GM12875 (cell line): Measurements from ENCODE around the gene GTF3C1.

Experiments
- H3K4me3 ChIP-seq: one replicate; pipeline ENCODE4 v1.5.1; 2011; ENCODE audit warnings: low read depth, low read length, control low read depth
- TF ChIP-seq, protein P1 (sequence below): IDR thresholded peaks from 2 replicates; pipeline ENCODE4 v1.5.1; 2011; ENCODE audit warnings: low read depth, mild to moderate bottlenecking, control low read depth, inconsistent platforms, low read length, moderate library complexity, borderline replicate concordance; ENCODE audit not compliant: insufficient read depth

GTF3C1 gene

DNA sequence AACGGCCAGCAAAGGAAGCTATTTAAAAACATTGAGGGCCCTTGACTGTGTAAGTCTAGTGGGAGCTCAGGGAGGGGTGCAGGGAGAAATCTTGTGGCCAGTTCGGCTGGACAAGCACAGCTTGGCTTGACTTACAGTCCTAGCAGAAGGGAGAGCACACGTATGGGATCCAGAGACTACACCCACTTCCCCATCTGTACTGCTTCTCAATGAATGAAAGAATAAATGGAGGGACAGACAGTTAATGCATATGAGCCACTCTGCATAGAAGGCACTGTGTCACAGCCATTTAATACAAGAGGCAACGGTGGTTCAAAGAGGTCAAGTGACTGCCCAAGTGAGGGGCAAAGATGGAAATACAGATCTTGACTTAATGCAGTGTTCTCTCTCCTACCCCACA lies 15.5 kb downstream of the GTF3C1 start:
- TF ChIP-seq, protein P1, sequence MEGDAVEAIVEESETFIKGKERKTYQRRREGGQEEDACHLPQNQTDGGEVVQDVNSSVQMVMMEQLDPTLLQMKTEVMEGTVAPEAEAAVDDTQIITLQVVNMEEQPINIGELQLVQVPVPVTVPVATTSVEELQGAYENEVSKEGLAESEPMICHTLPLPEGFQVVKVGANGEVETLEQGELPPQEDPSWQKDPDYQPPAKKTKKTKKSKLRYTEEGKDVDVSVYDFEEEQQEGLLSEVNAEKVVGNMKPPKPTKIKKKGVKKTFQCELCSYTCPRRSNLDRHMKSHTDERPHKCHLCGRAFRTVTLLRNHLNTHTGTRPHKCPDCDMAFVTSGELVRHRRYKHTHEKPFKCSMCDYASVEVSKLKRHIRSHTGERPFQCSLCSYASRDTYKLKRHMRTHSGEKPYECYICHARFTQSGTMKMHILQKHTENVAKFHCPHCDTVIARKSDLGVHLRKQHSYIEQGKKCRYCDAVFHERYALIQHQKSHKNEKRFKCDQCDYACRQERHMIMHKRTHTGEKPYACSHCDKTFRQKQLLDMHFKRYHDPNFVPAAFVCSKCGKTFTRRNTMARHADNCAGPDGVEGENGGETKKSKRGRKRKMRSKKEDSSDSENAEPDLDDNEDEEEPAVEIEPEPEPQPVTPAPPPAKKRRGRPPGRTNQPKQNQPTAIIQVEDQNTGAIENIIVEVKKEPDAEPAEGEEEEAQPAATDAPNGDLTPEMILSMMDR: no peak
- H3K4me3 ChIP-seq: no peak overlapping the region

DNA sequence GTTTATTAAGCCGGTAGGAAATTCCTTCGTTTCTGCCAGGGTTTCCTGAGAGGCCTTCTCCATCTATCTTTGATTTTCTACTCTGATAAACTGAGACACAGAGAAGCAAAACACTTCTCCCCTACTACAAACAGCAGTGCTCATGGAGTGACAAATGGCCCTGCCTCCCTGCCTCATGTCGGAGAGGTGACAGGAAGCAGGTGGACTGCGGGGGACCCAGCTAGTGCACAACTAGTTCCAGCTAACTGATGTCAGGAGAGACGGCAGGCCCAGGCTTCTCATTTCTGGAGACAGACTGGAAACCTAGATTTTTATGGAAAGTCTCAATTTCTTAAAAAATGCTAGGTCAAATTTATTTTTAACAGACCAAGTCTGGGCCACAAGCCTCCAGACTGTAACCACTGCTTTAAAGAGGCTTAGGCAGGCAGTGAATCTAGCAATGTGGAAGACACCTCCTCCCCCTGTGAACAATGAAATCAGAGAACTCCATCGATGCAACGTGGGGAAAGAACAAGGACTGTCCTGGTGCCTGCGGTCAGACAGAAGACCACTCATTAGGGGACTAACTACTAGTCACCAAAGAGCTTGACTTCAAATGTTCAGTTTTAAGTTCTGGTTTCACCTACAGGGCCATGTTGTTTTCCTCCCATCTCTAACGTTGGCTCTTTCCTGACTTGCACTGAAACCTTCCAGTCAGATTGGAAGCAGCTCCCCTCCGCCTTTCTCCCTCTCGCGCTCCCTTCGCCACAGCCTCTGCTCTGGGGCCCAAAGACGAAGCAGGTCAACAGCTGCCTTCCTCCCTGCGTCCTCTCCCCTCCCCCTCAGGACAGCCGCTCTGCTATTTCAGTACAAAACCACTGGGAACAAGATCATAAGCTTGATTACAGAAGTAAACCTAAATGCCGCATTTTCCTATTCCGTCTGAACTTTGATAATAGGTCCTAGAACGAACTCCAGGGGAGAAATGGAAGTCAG lies 17.6 kb downstream of the GTF3C1 start:
- TF ChIP-seq, protein P1: no peak
- no peak overlapping the region for H3K4me3 ChIP-seq

DNA sequence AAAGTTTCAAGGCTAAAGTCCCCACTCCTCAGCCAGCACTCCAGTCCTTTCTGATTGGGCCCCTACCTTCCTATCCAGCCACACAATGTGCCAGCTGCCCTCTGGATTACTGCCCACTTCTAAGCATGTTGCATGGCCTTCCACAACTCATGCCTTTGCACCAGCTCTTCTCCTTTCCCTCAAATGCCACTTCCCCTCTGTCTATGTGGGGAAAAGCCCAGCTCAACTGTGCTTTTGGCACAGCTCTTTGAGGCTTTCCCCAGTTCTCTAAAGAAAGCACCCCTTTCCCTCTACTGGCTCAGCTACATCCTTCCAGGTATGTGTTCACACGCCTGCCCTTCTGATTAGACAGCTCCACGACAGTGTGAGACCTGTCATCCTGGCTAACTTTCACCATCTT lies 18.5 kb downstream of the GTF3C1 start:
- no peak overlapping the region for H3K4me3 ChIP-seq
- TF ChIP-seq, protein P1: no peak

DNA sequence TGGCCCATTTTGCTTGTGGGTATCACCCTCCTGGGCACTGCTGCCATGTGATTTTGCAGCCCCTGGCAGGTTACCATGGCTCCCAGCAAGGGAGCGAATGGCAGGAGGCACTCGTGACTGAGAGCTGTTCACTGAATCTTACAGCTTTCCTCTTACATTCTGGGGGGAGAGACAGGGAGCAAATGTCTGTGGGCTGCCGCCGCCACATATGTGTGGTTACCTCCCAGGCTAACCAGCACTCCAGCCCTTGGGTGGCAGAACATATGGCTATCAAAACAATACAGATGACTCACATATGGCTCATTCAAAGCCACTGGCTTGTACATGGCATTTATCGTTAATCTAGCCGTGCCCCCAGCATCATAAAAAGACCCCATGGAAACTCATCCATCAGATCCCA lies 19.8 kb downstream of the GTF3C1 start:
- H3K4me3 ChIP-seq: no peak overlapping the region
- TF ChIP-seq, protein P1: no peak

DNA sequence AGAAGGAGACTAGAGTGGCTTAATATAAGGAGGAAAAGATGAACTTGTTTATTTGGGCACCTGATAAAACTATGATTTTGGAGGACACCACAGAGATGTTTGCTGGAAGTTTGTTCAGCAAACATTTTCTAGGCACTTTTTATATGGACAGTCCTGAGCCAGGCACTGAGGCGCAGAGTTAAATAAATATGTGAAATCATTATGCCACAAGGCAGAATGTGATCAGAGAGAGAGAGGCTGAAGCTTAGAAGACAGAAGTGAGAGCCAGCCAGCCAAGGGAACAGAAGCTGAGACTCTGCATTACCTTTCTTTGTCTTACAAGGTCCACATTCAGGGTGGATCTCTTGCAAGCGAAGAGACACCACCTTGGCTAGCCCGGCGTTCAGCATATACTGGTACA lies 21.4 kb downstream of the GTF3C1 start:
- no peak overlapping the region for H3K4me3 ChIP-seq
- TF ChIP-seq, protein P1: no peak

DNA sequence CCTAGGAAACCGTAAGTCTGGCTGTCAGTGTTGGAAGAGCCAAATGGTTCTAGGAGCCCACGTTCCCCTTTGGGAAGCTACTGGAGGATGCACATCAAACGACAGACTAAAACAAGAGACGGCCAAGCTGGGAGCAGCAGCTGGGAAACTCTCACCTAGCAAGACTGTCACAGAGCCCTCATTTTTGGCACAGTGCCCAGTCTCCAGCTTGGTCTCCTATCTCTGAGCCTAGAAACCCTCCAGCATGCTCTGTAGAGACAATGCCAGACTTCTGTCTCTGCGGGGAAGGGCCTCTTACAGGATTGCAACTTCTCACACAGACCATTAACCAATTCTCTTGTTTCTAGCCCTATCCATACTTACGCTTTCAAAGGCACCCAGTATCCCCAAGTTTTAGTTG lies 23.5 kb downstream of the GTF3C1 start:
- TF ChIP-seq, protein P1: no peak
- no peak overlapping the region for H3K4me3 ChIP-seq

DNA sequence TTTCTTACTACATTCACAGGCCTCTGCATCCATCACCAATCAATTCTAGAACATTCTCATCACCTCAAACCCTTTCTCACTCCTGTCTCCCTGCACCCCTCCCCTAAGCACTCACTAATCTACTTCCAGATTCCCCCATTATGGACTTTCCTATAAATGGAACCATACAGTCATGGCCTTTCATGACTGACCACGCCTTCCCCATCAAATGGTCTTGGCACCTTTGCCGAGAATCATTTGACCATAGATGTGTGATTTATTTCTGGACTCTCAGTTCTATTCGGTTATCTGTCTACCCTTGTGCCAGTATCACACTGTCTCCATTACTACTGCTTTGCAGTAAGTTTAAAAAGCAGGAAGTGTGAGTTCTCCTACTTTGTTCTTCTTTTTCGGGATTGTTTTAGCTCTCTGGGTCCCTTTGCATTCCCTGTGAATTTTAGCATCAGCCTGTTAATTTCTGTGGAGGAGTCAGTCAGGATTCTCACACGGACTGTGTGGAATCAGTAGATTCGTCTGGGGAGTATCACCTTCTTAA lies 27.5 kb downstream of the GTF3C1 start:
- no peak overlapping the region for H3K4me3 ChIP-seq
- TF ChIP-seq, protein P1: no peak
